Measurements from ENCODE around the gene DESI1.

DNA sequence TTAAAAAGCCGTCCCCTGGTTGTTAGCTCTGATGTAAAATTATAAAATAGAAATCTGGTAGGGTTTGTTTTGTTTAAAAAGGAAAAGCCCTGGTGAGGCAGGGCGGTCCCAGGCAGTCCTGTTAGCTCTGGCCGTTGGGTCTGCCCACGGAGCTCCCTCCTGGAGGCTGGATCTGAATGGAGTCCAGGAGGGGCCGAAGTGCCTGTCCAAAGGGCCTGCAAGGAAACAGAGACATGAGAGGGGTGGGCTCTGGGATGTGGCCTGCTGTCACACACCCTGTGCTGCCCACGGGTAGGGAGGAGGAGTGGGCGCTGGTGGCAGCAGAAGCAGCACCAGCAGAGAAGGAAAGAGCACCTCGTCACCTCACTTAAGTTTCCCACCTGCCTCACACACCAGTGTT, 19.9 kb downstream of the DESI1 start:
- TF ChIP-seq TBP (CRISPR knock-in tag; IDR thresholded peaks at IDR 0.05) (no peak), SIN3A (IDR thresholded peaks at IDR 0.05; ENCODE audit: borderline replicate concordance, low read depth, low read length) (no peak)
- TF ChIP-seq, protein P1, sequence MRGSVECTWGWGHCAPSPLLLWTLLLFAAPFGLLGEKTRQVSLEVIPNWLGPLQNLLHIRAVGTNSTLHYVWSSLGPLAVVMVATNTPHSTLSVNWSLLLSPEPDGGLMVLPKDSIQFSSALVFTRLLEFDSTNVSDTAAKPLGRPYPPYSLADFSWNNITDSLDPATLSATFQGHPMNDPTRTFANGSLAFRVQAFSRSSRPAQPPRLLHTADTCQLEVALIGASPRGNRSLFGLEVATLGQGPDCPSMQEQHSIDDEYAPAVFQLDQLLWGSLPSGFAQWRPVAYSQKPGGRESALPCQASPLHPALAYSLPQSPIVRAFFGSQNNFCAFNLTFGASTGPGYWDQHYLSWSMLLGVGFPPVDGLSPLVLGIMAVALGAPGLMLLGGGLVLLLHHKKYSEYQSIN (CRISPR knock-in tag; IDR thresholded peaks at IDR 0.05; ENCODE audit: borderline replicate concordance): no peak

All from HepG2 (cell line).